KMS-11 (cell line): ENCODE results near the gene HMGN5.

Experiments used
- H2AFZ ChIP-seq: fragments of 200-600 bp; sonication (generic); 2 replicates; pipeline ENCODE4 v1.6.1; 2016; ENCODE audit warnings: antibody characterized with exemption, mixed run types, low read depth
- H3K27ac ChIP-seq: fragments of 200-600 bp; sonication (generic); 2 replicates; pipeline ENCODE4 v1.6.1; 2016; ENCODE audit warnings: mild to moderate bottlenecking, mixed run types
- H3K27me3 ChIP-seq: fragments of 200-600 bp; sonication (generic); 2 replicates; pipeline ENCODE4 v1.6.1; 2017; ENCODE audit warnings: mild to moderate bottlenecking, low read depth, mixed run types, moderate library complexity; ENCODE audit not compliant: insufficient read depth
- H3K36me3 ChIP-seq: fragments of 200-600 bp; sonication (generic); 2 replicates; pipeline ENCODE4 v1.6.1; 2017; ENCODE audit warnings: mild to moderate bottlenecking, mixed run types; ENCODE audit not compliant: insufficient read depth
- H3K4me1 ChIP-seq: fragments of 200-600 bp; sonication (generic); 2 replicates; pipeline ENCODE4 v1.6.1; 2016; ENCODE audit warnings: mild to moderate bottlenecking, low read depth, mixed run types; ENCODE audit not compliant: poor library complexity, severe bottlenecking
- H3K4me2 ChIP-seq: fragments of 200-600 bp; sonication (generic); 2 replicates; pipeline ENCODE4 v1.7.0; 2016; ENCODE audit warnings: mild to moderate bottlenecking, mixed run types
- H3K4me3 ChIP-seq: fragments of 200-600 bp; sonication (generic); IDR thresholded peaks from 2 replicates; pipeline ENCODE4 v1.6.1; 2017; ENCODE audit warnings: low read depth, low read length, mixed read lengths; ENCODE audit not compliant: insufficient read depth
- H3K79me2 ChIP-seq: fragments of 200-600 bp; sonication (generic); 2 replicates; pipeline ENCODE4 v1.6.1; 2016; ENCODE audit warnings: low read depth, mixed run types; ENCODE audit not compliant: insufficient read depth
- H3K9ac ChIP-seq: fragments of 200-600 bp; sonication (generic); 2 replicates; pipeline ENCODE4 v1.6.1; 2016; ENCODE audit warnings: mild to moderate bottlenecking, mixed run types
- H4K20me1 ChIP-seq: fragments of 200-600 bp; sonication (generic); 2 replicates; pipeline ENCODE4 v1.6.1; 2016; ENCODE audit warnings: mild to moderate bottlenecking, mixed run types; ENCODE audit not compliant: insufficient read depth
- CTCF ChIP-seq: fragments of 200-600 bp; sonication (generic); conservative IDR thresholded peaks from 2 replicates; pipeline ENCODE4 v1.6.1; 2017; ENCODE audit warnings: low read depth, mild to moderate bottlenecking, antibody characterized with exemption, low read length, moderate library complexity, mixed read lengths

HMGN5 gene

GRCh38 chrX:81237516-81237915 is 35.8 kb upstream of the HMGN5 start:
- Histone ChIP-seq H3K4me2 (no peak overlapping the region), H3K4me1 (no peaks in the 10 kb centered on the region), H3K36me3 (no peaks in the 10 kb centered on the region), H3K27ac (no peak overlapping the region), H3K27me3 (no peaks in the 10 kb centered on the region), H2AFZ (no peak overlapping the region), H3K4me3 (no peak overlapping the region), H3K79me2 (no peaks in the 10 kb centered on the region), H4K20me1 (no peaks in the 10 kb centered on the region), H3K9ac (no peak overlapping the region)
- no peak for TF ChIP-seq CTCF

- Histone ChIP-seq H4K20me1 (no peaks in the 10 kb centered on the region), H3K4me1 (no peaks in the 10 kb centered on the region)
These were observed 30.5 kb upstream of the HMGN5 start for GRCh38 chrX:81232218-81232617.

GRCh38 chrX:81231476-81231875 is 29.8 kb upstream of the HMGN5 start:
- no peak for TF ChIP-seq CTCF
- Histone ChIP-seq H3K36me3 (no peaks in the 10 kb centered on the region), H3K4me1 (no peaks in the 10 kb centered on the region), H3K4me3 (no peak overlapping the region), H3K4me2 (no peak overlapping the region), H3K9ac (no peak overlapping the region), H3K27ac (no peak overlapping the region), H3K27me3 (no peaks in the 10 kb centered on the region), H2AFZ (no peak overlapping the region), H4K20me1 (no peaks in the 10 kb centered on the region), H3K79me2 (no peaks in the 10 kb centered on the region)

More at GRCh38 chrX:81232218-81232617, 30.5 kb upstream of the HMGN5 start:
- no peak overlapping the region for H3K4me3 ChIP-seq
- H3K27me3 ChIP-seq = no peaks in the 10 kb centered on the region
- no peak for TF ChIP-seq CTCF
- no peak overlapping the region for H3K9ac ChIP-seq
- H3K4me2 ChIP-seq = no peak overlapping the region
- H3K27ac ChIP-seq = no peak overlapping the region
- no peaks in the 10 kb centered on the region for H3K36me3 ChIP-seq
- no peaks in the 10 kb centered on the region for H3K79me2 ChIP-seq
- no peak overlapping the region for H2AFZ ChIP-seq

- H3K4me1 ChIP-seq = no peaks in the 10 kb centered on the region
- H3K9ac ChIP-seq = no peak overlapping the region
- no peak overlapping the region for H2AFZ ChIP-seq
- H3K36me3 ChIP-seq = no peaks in the 10 kb centered on the region
- TF ChIP-seq CTCF = no peak
- H3K4me2 ChIP-seq = no peak overlapping the region
- no peaks in the 10 kb centered on the region for H3K79me2 ChIP-seq
- H3K4me3 ChIP-seq = no peak overlapping the region
- no peaks in the 10 kb centered on the region for H4K20me1 ChIP-seq
- H3K27ac ChIP-seq = no peak overlapping the region
- H3K27me3 ChIP-seq = no peaks in the 10 kb centered on the region
These were observed 28.2 kb upstream of the HMGN5 start for GRCh38 chrX:81229901-81230300.
